ENCODE measurements around the gene DLG4.
"Not testable (repeated sequence)": the region's sequence is repeated elsewhere in the genome, so short reads cannot be mapped to it uniquely, and the experiment has no call there.

The DLG4 gene

GRCh38 chr17:7248796-7249195 is 29.2 kb upstream of the DLG4 start:
- no peak for DNase-seq

DNA sequence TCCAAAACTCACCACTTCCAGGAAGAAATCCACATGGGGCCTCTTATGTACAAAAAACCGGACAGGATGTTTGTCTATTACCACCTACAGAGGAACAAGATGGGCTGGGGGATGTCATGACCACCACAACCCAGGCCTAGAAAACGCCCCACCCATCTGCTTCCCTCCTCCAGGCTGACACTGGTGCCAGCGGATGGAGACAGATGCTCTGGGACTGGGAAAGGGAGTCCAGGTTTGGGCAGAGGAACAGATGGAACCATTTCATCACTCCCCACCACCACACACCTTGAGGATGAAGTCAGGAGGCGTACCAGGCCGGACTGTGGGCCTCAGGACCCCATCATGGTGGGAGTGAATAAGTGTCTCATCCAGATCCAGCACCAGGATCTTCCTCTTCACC is 27.1 kb upstream of the DLG4 start:
- DNase-seq = no peak

GRCh38 chr17:7243838-7244237 is 24.2 kb upstream of the DLG4 start:
- DNase-seq = not testable (repeated sequence)

DNA sequence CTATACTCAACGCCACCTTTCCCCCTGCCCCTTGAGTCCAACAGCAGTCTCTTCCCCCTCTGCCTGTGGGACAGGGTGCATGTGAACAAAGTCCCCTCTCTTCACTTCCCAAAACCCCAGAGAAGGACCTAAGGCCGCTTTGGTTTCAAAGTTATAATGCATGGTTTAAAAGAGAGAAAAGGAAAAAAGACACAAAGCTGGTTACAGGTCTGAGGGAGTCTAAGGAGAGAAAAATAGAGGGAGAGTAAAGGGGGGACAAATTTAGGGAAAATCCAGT is 23.8 kb upstream of the DLG4 start:
- no peak for DNase-seq

- peak; percentile 83 for DNase-seq
Measured at GRCh38 chr17:7242717-7243452, 23.2 kb upstream of the DLG4 start.

DNA sequence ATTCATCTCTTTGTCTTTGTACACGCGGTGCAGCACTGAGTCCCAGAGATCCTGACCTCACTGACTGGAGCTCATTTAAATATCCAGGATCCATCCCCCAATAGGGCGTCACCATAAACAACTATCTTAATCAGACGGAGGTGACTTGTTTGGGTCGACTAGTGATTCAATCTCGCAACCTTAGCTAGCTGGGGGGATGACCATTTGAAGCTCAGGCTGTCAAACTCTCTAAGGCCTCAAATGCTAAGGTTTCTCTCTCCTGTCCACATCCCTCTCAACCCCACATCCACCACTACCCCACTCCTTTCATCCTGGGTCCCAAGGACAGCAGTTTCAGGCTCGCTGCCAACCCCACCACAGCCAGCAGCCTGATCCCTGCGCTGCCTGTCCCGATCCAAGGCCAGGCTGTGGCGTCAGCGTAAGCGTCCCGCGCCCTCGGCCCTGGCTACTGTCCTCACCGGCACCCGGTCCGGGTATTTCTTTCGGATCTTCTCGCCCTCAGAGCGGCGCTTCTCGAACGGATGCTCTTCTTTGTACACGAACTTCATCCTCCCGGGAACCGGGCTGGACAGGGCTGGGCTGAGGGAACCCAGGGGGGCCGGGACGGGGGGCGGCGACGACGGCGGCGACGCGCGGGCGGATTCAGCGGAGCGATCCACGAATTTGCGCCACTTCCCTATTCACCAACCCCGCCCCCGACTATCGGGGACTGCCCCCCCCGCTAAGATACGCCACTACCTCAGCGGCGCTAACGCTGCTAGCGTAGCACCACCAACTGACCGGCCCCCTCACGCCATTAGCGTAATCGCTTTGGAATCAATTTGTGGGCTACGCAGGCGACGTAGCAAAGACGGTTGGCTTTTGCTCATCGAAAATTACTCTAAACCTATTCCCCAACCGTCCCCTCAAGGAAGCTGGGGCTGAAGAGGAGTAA is 22.4 kb upstream of the DLG4 start, which contains the start of gene GABARAP:
Gene GABARAP (minus strand): TSS at position 667 of the 934 bp plus-strand sequence. CDS start 119 bp downstream, at position 548.
- peak; percentile 63 for DNase-seq

GRCh38 chr17:7241090-7241733 is 21.6 kb upstream of the DLG4 start:
- DNase-seq = no peak

- no peak for DNase-seq
Measured at GRCh38 chr17:7240375-7240774, 20.7 kb upstream of the DLG4 start.

- DNase-seq = peak; percentile 96
Measured at GRCh38 chr17:7239091-7240027, 19.7 kb upstream of the DLG4 start, which contains the start of gene PHF23. PHF23 (minus strand) TSS chr17:7239457; CDS start chr17:7239279, 178 bp downstream.

DNA sequence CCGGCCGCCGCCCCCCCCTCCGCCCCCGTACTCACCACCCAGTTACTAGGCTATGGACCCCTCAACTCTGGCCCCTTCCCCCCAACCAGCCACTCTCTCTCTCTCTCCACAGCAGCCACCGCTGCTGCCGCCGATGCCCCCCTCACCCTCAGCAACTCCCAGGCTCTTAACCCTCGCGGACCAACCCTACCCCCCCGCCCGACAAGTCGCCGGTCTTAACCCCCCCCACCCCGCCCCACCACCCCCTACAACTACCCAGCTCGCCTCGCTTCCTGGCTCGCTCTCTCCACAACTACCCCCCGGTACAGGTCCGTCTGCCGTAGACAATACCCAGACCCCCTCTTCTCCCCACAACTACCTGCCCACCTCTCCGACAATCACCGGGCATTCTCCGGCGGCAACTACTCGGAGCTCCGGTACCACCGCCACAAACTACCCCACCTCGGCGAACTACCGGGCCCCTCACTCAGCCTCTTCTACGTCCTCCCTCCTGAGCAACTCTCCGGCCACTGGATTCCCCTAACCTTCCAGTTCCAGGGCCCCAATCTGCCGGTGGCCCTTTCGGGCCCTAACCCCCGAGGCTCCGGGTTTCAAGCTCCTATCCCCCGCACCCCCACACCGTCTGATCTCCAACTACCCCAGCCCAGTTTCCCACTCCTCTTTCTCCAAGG is 18.9 kb upstream of the DLG4 start:
- no peak for DNase-seq

DNA sequence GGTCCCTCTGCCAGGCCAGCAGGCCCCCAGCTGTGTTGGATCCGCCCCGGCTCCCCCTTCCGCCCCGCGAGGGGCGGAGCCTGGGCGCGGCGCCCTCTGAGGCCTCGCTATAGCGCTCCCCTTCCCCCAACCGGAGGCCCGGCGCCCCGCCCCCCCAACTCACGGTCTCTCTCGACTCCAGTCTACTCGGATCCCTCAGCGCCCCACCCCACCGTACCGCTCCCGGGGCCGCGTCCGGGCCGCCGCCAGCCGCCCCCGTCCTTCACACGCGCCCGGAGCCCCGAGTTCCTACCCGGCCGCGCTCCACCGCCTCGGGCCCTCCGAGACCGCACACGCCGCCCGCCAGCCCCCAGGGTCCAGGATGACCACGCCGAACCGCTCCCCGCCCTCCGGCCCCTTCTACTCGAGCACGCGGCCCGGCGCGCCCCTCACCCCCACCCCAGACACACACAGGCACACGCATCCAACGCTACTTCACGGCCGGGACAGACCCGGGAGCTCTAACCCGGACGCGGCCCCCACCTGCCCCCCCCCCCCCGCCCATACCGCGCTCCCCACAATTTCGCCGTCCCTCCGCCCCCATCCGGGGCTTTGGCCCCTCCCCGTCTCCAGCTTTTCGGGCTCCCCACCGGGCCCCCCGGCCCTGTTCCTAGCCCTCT is 18.3 kb upstream of the DLG4 start:
- no peak for DNase-seq

DNA sequence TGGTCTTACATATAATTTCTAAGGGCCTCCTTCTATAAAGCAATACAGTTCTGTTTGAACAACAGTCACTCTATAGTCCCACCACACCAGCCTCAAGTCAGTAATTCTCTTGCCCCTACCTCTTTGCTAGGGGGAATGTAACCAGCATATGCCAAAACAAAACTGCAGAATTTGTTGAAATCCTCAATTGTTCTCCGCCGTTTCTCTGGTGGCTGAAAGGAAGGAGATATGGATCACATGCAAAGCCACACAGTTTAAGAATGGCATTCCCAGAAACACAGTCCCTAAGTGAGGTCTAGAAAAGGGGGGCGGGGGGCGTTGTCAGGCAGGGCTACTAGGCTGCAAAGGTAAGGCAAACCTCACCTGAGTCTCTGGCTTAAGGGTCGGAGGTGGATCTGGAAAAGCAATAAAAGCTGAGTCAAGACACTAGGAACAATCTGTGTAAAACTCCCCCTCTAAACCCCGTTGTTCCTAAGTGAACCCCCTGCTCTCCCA is 17.7 kb upstream of the DLG4 start:
- DNase-seq = no peak

DNA sequence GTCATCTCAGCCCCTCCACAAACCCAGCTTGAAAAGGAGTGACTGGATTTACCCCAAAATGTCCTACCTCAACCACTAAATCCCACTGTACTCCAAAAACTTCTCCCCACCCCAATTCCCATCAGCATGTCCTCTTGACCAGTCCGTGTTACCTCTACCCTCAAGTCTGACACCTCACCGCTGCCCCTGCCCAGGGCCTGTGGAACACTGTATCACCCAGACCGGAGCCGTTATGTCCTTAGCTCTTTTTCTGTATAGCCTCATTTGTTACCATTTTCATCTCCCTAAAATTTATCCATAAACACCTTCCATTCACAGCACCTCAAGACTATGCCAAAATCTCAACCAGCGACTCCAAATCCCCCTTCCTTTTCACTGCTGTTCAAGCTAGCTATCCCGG is 17.2 kb upstream of the DLG4 start:
- DNase-seq = no peak

DNA sequence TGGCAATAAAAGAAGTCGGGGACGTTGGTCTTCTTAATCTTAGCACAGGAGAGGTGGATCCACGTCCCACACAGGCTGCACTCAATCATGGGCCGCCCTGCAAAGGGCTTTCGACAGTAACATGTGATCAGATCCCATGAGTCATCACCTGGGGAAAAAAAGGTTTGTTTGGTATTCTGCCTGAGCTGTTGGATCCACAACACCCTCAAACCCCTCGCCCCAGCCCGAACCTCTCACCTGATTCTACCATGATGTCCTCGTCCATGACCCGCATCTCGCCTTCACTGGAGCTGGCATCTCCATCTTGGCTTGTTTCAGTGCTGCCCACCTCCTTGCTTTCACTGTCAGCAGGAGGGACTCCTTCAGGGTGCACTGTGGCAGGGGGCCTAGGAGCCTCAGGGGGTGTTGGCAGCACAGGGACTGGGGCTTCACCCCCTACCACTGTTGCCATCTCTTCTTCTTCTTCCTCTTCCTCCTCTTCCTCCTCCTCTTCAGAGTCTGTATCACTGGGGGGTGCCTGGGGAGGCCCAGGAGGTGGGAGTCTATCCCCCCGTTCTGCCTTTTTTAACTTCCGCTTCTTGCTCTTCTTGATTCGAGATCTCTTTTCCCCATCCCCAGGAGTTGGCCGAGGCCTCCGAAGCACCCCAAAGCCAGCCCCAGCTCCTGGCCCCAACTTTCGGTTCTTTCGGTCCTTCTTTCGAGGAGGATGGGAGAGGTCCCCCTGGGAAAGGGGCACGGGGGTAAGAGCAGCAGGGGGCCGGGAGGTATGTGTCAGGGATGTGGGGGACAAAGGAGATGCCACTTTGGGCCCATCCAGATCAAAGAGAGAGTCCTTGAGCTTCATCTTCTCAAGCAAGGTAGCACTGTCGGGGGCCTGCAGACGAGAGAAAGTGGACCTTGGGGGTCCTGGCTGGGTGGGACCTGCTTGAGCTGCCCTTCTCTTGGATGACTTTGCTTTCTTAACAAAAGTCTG is 16.3 kb upstream of the DLG4 start:
- no peak for DNase-seq

- DNase-seq = peak; percentile 86
Measured at GRCh38 chr17:7234083-7234951, 14.7 kb upstream of the DLG4 start, which contains the start of gene DVL2. DVL2 (minus strand) TSS chr17:7234517; CDS start chr17:7234262, 255 bp downstream.

DNA sequence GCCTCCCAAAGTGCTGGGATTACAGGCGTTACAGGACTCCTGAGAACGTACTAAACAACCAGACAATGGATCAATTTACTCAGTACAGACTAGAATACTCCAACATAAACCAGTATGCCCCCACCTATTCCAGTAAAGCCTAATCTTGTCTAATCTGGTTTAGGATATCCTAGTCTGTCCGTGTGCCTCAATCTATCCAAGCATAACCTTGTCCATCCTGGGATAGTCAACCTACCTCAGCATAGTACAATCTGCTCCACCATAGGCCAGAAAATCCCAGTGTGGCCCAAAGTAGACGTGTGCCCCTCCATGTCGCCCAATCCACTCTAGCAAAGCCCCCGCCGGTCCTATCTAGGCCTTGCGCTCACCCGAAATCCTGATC is 14.1 kb upstream of the DLG4 start:
- DNase-seq = no peak

GRCh38 chr17:7232114-7232513 is 12.5 kb upstream of the DLG4 start:
- DNase-seq = no peak

GRCh38 chr17:7229504-7229903 is 9.9 kb upstream of the DLG4 start:
- DNase-seq = no peak

DNA sequence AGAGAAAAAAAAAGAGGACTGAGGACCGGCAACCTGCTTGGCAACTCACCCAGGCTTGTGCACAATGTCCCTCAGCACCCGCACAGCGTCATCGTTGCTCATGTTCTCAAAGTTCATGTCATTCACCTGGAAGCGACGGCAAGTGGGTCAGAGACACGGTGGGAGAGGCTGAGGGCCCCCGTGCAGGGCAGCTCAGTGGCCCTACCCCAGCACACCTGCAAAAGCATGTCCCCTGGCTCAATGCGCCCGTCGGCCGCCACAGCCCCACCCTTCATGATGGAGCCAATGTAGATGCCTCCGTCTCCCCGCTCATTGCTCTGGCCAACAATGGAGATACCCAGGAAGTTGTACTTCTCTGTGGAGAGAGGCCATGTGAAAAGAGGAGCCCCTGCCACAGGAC is 9.3 kb upstream of the DLG4 start:
- no peak for DNase-seq

Measured in DMS 273 treated with DMSO at 0.1 percent for 48 hours (cell line).